HG03432 (cell line): ENCODE measurements around the gene ZNF33B.
"Not testable (repeated sequence)": the region's sequence is repeated elsewhere in the genome, so short reads cannot be mapped to it uniquely, and the experiment has no call there.

Experiments used
- ATAC-seq: cut with Tn5 transposase; IDR thresholded peaks from one replicate; pipeline ENCODE4 v1.9.1; 2021; ENCODE audit warnings: mild to moderate bottlenecking, moderate library complexity; ENCODE audit not compliant: unreplicated experiment

Gene ZNF33B

DNA sequence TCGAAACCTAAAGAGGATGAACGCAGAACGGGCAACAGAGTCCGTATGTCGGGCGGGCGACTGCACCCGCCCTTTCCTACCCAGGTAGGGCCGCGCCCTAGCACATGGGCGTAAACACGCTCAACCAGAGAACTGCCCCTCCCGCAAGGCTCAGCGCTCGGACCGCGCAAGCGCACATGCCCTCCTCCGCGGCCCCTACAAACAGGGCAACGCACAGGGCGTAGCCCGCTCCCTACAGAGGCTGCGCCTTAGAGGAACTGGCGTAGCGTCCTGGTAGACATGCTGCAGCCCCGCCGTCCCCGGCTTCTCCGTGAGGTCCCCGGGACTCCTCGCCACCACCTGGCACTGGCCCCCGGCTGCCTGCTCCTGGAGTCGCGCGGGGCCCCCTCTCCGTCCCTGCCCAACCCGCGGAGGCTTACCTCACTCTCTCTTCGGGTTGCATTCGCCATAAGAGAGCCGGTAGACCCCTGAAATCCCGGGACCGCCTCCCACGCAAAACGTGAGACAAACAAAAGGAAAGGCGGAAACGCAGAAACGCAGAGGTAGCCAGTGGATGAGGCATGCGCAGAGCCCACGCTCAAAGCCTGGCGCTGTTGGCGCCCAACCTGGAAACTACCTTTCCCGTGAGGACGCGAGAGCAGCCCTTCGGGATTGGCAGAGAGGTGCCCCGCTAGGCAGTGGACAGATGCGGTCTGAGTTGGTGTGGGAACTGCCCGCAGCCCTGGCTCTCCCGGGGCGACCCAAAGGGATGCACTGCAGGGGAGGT lies at the start of gene ZNF33B:
Gene ZNF33B (minus strand): TSS at position 516 of the 766 bp plus-strand sequence. CDS start 1,642 bp downstream, outside the sequence.
- ATAC-seq = peak; percentile 95

- ATAC-seq = no peak
These were observed 46.1 kb upstream of the ZNF33B start for GRCh38 chr10:42684517-42684916.

GRCh38 chr10:42680267-42680666 lies 41.9 kb upstream of the ZNF33B start:
- no peak for ATAC-seq

- not testable (repeated sequence) for ATAC-seq
These were observed 27.0 kb upstream of the ZNF33B start for GRCh38 chr10:42665181-42665979.

GRCh38 chr10:42654419-42654818 lies 16.0 kb upstream of the ZNF33B start:
- ATAC-seq = no peak

DNA sequence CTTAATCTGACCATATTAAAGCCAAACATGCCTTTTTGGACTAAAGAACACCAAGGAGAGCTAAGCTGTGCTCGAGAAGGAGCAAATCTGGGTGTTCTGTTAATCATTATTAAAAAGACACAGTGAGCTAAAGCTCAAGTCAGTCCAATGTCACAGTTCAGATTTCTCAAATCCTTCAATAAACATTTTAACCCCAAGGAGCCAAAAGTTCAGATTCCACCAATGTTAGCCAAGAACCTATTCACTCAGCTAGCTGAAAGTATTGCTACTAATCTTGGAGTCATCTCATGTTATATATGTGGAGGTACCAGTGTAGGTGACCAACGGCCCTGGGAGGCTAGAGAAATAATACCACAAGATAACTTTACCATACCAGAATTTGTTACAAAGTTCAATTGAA lies 14.5 kb upstream of the ZNF33B start:
- ATAC-seq = no peak

- no peak for ATAC-seq
These were observed 12.0 kb upstream of the ZNF33B start for GRCh38 chr10:42650374-42650773.

DNA sequence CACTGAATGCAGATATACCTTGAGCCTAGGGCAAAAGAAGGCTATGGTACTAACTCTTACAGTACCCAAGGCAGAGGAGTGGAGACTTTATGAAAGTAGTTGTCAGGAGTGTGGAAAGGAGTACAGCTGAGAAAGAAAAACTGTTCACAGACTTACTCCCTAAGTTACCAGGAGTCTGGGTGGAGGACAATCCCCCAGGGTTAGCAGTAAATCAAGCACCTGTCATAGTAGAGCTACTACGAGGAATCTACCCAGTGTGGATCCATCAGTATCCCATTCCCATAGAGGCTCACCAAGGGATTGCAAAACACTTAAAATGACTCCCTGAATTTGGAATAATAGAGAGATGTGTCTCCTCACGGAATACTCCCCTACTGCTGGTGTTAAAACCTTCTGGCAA lies 10.1 kb upstream of the ZNF33B start:
- ATAC-seq = no peak

- ATAC-seq = no peak
These were observed 8.6 kb upstream of the ZNF33B start for GRCh38 chr10:42646687-42647640.

GRCh38 chr10:42646214-42646613 lies 7.8 kb upstream of the ZNF33B start:
- no peak for ATAC-seq

GRCh38 chr10:42645516-42645915 lies 7.1 kb upstream of the ZNF33B start:
- no peak for ATAC-seq

DNA sequence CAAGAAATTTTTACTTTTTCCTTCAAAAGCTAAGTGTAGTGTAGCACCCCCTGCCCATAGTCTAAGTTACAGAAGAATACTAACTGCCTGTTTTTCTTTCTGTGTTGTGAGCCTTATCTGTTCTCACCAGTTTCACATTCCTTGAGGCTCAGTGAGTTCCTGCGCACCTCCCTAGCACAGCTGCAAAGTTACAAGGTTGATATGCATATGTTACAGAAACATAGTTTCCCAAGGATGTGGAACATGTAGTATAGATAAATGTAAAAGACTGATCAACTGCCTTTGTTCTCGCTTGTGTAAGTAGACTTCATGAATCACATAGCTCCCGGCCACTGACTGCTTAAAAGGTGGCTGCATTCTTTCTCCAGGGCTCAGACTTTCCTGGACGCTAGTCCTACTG lies 6.7 kb upstream of the ZNF33B start:
- no peak for ATAC-seq

- no peak for ATAC-seq
These were observed 2.4 kb upstream of the ZNF33B start for GRCh38 chr10:42640610-42641229.

GRCh38 chr10:42638821-42639270 lies 476 bp upstream of the ZNF33B start:
- ATAC-seq = no peak

DNA sequence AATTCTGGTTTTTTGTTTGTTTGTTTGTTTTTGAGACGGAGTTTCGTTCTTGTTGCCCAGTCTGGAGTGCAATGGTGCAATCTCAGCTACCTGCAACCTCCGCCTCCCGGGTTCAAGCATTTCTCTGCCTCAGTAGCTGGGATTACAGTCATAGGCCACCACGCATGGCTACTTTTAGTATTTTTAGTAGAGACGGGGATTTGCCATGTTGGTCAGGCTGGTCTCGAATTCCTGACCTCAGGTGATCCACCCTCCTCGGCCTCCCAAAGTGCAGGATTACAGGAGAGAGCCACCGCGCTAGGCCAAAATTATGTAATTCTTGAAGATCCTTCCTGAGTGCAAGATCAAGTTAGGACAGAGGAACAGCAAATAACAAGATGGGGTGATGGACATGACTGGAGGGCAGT lies 719 bp downstream of the ZNF33B start:
- ATAC-seq = no peak

DNA sequence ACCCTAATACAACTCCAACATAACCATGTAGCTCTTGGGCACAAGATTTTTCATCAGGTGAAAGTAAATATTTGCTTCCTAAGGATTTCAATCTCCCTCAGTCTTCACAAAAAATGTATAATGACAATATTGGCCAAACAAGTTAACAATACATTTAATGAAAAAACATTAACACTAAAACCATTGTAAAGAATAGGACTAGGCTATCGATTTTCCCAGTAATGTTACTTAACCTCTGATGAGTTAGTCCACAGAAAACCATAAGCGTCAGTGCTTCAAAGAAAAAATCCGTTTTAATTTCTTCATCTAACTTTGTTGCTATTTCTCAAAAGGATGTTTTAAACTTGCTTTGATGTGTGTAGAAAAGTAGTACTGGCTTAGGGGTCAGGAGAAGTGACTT lies 1.2 kb downstream of the ZNF33B start:
- ATAC-seq = no peak

DNA sequence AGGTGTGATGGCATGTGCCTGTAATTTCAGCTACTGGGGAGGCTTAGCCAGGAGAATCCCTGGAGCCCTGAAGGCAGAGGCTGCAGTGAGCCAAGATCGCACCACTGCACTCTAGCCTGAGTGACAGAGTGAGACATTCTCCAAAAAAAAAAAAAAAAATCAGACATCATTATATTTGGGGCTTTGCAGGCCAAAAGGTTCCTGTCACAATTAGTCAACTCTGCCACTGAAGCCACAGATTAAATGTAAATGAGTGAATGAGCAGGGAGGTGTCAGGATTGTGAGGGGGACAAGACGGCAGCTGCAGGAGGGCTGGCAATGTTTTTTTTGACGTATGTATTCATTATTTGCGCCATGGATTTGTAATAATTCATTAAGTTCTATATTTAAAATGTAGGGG lies 3.3 kb downstream of the ZNF33B start:
- ATAC-seq = no peak

DNA sequence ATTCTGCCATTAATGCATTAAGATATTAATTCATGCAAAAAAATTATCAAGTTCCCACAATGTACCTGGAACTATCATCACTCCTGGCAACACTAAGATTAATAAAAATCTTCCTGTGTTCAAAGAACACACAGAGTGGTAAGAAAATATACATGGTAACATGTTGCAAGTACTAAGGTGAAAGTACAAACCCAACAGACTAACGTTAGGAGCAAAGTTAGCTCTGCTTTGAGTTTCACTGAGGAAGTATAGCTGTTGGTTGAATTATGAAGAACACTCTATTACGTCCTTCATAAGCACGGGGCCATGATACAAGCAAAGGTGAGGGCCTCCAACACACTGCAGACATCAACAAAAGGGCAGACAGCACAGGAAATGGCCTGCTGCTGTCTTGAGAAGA lies 5.8 kb downstream of the ZNF33B start:
- ATAC-seq = no peak

DNA sequence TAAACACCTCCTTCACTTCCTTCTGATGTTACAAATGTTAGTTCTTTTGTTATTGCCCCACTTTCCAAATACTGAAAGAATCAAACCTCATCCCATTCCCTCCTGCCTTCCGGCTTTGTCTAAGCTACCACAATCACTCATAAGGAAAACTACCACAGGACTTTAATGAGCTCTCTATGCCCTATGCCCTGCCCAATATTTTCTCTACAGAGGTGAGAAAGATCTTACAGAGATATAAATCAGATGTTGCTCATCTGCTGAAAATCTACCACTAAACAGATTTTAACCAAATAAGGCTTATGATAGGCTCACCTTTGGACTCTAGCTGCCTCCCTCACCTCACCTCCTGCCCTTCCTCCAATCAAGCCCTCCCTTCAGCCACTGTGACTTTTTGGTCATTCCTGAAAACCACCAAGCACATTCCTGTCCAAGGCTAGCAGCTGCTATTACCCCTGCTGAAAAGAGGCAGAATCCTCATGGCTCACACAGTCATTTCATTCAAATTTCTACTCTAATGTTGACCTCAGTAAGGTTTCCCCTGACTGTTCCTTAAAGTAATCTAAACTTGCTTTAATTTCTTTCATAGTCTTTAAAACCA lies 7.7 kb downstream of the ZNF33B start:
- ATAC-seq = no peak

DNA sequence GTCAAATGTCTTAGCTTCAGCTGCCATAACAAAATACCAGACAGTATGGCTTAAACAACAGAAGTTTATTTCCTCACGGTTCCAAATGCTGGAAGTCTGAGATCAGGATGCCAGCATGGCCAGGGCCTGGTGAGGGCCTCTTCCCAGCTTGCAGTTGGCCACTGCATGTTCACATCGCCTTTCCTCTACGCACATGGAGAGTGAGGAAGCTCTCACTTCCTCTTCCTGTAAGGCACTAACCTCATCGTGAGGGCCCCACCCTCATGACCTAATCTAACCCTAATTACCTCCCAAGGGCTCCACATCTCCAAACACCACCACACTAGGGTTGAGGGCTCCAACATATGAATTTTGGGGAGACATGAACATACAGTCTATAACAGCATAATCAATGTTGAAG lies 14.4 kb downstream of the ZNF33B start:
- no peak for ATAC-seq
